ENCODE measurements around the gene CATSPERE.
"Not testable (repeated sequence)": the region's sequence is repeated elsewhere in the genome, so short reads cannot be mapped to it uniquely, and the experiment has no call there.

The CATSPERE gene

DNA sequence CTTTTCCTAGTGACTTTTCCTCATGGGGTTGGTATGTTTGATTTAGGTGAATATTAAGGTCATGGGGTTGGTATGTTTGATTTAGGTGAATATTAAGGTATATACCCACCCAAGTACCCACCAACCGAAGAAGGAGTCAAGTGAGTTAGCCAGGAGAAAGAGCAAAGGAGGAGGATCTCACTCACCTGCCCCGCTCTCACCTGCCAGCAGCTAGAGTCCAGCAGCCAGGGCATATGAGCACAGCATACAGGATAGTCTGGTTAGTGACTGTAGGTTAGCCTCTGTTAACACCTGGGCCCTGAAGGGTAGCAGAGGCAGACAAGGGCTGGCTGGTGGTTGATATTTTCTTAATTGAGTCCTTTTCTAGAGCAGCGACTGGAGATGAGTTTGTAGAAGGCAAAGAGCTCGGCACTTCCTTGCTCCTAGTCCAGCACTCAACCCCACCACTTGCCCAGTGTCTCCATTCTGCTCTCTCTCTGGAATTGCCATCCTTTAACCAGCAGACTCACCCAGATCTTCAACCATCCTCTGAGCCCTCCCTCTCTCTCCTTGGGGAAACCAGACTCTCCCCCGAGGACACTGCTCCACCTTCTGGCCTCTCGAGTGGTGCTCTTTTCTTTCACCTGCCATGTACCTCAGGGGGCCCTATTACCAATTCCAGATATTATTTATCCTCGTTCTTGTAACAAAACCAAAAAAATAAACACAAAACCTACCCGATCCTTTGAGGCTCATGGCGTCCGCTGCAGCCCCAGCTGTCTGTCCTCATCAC is 175.6 kb downstream of the CATSPERE start:
- DNase-seq, result no peak

DNA sequence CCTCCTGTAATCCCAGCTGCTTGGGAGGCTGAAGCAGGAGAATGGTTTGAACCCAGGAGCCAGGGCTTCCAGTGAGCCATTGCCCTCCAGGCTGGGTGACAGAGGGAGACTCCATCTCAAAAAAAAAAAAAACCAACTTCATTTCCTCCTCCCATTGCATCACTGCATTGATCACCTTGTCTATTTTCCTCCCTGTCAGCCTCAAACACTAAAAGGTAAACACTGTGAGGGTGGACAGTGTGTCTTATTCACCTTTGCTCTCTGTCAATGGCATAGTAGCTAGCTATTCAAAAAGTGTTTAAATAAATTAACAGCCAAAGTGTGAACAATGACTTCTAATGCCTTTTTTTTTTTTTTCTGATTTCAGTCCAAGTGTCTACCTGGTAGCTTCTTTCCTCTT is 178.5 kb downstream of the CATSPERE start:
- DNase-seq, result no peak

DNA sequence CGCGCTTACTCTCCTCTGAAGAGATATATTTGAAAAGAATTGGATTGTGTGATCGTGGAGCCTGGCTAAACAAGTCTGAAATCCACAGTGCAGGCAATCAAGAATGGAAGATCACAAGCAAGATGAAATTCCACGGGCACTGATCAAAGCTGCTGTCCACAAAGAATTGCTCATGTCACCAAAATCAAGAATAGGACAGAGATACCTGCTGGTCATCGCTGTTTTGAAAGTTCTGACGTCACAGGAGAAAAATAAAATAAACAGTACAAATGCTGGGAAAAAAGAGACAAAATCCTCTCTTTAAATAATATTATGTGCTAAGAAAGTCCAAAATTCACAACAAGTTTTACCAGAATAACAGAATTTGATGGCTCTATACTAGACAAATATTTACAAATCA is 179.8 kb downstream of the CATSPERE start:
- no peak for DNase-seq

DNA sequence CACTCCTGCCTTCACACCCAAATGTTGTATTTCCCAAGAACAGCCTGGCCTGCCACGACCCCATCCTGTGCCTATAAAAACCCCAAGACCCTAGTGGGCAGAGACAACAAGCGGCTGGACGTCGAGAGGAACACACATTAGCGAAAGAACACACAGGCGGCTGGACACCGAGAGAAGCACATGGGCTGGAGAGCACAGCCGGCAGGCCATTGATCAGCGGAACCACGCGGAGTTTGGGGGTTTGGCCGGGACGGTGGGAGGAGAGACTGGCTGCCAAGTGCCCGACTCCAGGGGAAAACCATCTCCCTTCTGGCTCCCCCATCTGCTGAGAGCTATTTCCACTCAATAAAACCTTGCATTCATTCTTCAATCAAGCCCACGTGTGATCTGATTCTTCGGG is 181.5 kb downstream of the CATSPERE start:
- DNase-seq, result no peak

DNA sequence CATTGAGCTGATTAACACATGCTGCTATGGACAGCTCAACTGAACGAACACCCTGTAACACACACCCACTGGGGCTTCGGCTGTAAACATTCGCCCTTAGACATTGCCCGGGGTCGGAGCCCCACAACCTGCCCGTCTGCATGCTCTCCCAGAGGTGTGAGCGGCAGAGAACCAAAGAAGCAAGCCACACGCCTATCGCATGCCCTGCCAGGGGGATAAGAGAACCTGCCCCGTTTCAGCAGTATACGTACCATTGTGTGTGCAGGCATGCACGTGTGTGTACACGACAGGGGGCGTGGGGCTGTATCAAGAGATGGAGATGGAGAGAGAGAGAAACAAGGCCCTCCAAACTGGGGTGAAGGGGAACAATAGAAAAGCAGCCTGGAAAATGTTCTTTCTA is 181.9 kb downstream of the CATSPERE start:
- DNase-seq, result no peak

DNA sequence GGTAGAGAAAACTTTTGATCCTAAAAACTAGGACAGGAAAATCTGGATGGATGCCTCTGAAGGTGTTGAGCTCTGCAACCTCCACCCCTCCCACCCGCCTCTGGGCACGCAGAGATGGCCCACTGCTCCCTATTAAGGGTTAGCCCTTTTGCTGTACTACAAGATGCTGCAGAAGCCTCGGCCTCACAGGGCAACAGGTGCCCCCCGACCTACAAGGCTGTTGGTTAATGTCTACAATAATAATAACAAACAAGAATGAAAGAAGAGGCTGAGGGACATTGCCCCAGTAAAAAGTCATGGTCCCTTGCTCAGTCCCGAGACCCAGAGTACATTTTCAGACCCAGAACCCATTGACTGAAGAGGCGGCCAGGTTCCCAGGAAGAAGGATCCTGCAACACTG is 184.3 kb downstream of the CATSPERE start:
- no peak for DNase-seq

DNA sequence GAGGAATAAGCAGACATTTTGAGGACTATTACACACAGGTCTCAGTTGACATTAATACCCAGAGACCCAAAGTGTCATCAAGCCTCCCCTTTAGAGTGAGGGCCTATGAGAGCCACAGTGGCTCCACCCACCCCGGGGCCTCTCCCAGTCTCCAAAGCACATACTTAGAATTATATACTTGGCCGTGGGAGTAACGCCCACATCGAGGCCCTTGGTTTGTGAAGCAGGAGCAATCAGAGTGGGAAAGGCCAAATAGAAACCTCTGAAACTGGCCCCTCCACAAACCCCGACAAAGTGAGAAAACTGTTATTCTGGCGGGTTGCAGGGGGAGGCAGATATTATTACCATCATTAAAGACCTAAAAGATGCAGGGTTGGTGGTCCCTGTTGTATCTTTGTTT is 184.8 kb downstream of the CATSPERE start:
- no peak for DNase-seq

DNA sequence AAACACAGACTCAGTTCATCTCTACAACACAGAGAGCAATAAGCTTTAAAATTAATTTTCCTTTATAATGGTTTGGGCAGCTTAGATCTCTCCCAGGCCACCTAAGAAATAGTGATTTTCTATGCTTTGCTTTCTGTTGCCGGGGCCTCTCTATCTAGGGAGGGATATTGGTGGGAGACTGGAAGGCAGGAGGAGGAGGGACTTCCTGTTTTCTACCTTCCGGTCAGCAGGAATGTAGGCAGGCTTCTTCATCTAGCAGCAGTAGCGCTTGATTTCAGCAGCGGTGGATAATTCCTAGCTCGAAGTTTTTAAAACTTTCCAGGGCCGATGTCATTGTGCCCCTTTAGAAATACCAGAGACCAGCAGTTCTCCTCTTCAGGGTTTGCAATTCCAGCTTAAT is 186.7 kb downstream of the CATSPERE start:
- no peak for DNase-seq

DNA sequence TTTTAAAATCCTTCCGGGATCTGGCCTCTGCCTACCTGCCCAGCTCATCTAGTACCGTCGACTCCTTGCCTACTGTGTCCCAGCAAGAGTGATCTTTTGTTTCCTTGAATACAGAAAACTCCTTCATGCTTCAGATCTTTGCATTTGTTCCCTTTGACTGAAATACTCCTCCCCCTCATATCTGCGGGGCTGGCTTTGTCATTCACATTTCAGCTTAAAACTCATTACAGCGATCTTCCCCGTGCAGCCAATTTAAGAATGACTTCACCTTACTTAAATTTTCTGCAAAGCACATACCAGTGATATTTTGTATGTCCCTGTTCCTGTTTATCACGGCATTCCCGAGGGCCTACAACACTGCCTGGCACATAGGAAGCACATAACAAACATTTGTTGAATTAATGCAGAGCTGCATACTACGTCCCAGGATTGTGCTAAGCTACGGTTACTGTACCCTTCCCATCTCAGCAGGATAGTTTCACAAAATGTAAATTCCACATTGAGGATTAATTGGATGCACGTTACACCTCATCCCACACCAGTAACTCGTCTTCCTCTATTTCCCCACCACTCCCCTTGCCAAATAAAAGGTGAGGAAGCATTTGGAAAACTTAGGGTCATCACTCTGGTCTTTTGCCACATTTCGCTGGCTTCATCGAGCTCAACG is 191.0 kb downstream of the CATSPERE start:
- DNase-seq, result no peak

DNA sequence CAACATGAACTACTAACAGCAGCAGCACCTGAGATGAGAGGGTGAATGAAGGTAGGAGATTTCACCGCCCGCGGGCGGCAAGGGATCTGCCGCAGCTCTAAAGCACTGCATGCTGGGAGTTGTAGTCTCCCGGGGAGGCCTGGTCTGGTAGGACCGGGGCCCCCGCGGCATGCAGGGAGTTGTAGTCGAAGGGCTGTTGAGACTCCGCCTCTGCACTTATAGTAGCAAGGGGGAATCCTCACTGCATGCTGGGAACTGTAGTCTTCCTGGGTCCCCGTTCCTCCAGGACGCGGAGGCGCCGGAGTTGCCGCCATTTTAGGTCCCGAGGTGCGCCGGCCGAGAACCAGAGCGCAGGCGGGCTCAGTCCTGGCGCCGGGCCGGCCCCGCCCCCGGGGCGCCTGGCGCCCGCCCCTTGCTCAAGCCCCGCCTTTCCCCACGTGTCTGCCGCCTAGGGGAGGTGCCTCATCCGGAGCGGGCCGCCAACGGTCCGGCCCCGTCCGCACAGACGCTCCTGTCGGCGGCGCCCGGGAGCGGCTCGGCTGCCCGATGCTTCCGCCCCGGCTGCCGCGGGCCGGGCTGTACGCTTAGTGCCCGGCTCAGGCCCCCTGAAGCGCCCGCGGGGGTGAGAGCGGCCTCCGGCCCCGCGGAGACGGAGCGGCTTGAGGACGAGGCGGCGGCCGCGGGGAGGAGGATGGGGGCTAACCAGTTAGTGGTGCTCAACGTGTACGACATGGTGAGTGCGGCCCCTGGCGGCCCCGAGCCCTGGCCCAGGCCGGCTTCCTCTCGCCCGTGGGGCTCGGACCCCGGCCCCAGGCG is 191.8 kb downstream of the CATSPERE start, which contains the start of gene DESI2:
Gene DESI2 (plus strand): TSS at position 504 of the 816 bp plus-strand sequence. CDS start 188 bp downstream, at position 692.
- DNase-seq, result peak; percentile 93 to 99

DNA sequence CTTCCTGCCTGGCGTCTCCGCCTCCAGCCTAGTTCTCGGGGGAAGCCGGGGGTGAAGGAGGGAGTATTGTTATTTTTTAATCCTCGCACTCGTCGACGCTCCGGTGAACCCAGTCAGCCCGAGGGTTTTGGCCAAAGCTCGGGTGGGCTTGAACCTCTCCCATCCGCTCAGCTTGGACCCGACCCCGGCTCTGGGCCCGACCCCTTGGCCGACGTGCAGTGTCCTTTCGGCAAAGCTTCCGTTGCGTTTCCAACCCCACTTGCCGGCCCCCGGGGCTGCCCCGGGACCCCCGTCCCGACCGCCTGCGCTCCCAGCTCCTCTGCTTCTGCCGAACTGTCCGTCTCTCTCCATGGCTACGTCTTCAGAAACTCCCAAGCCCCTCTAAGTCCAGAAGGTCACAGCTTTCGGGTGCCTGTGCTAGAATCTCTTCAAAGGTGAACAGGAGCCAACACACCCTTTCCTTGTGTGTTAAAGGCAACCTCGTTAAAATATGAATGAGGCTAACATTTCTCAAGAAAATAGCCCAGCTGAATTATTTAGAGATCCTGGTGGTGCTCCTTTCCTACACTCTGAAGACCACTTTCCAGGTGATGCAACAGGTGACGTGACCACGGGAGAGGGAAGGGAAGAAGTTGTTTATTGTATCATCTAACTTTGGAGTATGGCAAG is 192.5 kb downstream of the CATSPERE start:
- DNase-seq, result no peak

DNA sequence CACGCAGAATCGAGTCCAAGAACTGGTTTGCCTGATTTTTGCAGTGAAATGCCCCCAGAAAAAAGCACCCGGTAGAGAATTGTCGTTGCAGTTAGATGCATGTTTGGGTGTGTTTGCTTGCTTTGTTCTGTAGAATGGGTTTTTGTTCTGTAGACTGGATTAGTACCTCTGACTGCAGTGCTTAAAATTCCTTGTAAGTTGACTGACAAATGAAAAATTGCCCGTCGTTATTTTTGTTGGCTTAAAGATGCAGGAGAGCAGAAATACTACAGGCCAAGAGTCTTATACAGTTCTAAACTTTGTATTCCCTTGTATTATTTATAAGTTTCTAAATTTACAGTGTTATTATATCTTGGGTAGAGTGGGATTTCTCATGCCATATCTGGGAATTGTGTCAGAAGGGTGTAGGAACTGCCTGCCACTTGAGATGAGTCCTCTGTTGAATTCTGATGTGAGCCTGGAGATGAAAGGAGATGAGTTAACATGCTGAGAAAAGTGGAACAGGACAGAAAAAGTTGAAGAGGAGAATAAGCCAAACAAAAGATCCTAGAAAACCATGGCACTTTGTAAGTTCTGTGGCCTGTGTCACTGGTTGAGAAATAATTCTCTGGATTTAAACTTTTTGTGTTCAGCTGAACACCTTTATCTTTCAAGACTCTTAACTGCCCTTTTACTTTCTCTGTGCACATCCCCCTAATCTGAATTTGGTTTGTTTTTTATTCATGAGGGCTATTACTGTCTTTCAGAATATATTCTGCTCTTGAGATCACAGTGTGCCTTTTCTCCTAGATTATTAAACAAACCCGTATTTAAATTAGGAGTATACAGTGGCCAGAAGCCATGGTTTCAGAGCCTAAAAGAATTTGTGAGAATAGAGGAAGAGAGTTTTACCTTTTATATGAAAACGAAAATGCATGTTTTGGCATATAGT is 193.3 kb downstream of the CATSPERE start:
- no peak for DNase-seq

DNA sequence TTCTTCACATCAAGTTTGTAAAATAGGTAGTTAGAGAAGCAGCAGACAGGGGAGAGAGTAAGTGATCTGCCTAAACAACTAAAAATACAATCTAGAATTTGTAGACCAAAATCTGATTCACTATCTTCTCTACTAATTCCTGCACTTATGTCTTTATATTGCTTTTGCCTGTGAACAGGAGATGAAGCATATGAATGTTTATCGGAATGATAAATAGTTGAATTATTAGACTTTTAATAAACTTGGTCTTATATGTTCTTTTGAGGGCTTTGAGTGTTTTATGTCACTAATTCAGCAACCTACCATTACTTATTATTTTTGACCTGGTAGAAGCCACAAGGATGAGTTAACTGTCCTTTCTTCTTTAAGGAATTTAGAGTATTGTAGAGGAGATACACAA is 194.1 kb downstream of the CATSPERE start:
- no peak for DNase-seq

DNA sequence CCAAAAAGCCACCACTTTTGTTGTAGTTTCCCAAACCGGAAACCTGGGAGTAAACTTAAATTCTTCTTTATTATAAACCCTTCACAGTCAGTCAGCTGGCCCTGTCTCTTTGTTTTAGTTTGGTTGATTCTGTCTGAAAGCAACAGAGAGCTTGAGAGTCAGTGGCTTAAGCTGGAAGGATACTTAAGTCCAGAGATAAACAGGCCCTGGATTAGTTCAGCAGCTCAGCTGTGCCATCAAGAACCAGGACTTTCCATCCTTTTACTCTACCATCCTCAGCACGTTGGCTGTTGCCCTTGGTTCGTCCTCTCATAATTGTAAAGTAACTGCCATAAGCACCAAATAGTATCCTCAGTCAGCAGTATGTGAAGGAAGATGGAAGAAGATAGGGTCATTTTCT is 196.3 kb downstream of the CATSPERE start:
- DNase-seq, result no peak

DNA sequence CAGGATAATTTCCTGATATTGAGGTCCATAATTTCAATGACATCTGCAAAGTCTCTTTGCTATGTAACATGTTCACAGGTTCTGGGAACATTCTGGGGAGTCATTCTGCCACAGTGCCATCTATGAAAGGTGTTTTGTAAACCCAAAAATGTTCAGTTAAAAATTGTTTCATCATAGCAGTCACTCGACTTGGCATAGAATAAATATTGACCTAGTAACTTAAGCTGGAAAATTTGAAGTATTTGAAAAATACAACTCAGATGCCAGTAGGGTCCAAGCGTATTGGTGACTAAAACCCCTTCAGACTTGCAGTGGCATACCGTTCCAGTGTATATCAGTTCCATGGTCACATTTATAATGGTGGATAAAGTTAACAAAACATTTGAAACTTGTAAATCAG is 198.6 kb downstream of the CATSPERE start:
- no peak for DNase-seq

DNA sequence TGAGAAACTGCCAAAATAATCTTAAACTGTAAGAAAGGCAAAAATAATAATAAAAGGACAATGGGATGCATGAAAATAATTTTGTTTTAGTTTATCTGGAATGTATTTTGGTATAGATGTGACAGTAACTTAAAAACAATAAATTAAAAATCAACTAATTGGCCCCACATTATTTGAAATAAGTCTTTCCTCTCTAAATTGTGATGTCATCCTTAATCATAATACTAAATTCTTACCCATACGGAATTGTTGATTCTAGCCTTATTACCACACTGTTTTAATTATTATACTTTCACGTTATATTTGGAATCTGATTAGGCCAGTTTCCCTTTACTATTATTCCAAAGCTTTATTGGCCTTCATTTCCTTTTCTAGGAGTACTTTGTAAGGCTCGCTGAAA is 199.5 kb downstream of the CATSPERE start:
- DNase-seq, result no peak

DNA sequence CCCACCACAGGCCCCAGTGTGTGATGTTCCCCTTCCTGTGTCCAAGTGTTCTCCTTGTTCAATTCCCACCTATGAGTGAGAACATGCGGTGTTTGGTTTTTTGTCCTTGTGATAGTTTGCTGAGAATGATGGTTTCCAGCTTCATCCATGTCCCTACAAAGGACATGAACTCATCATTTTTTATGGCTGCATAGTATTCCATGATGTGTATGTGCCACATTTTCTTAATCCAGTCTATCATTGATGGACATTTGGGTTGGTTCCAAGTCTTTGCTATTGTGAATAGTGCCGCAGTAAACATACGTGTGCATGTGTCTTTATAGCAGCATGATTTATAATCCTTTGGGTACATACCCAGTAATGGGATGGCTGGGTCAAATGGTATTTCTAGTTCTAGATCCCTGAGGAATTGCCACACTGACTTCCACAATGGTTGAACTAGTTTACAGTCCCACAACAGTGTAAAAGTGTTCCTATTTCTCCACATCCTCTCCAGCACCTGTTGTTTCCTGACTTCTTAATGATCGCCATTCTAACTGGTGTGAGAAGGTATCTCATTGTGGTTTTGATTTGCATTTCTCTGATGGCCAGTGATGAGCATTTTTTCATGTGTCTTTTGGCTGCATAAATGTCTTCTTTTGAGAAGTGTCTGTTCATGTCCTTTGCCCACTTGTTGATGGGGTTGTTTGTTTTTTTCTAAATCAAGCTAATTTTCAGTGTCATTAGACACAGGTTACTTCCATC is 200.7 kb downstream of the CATSPERE start:
- DNase-seq, result not testable (repeated sequence)

DNA sequence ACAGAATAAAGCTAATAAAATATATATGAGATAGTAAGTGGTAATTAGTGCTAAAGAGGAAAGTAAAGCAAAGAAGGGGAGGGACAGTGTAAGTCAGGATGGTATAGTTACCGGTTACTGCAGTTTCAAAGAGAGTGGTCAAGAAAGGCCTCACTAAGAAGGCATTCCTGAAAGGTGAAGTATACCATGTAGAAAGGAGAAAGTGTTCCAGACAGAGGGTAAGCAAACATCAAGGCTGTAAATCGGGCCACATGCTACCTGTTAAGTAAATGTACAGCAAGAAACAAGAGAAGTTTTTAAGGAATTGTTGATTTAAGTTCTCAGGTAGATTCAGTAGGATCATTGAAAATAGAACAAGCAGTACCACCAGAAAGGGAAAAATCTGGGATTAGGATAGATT is 201.5 kb downstream of the CATSPERE start:
- DNase-seq, result no peak

DNA sequence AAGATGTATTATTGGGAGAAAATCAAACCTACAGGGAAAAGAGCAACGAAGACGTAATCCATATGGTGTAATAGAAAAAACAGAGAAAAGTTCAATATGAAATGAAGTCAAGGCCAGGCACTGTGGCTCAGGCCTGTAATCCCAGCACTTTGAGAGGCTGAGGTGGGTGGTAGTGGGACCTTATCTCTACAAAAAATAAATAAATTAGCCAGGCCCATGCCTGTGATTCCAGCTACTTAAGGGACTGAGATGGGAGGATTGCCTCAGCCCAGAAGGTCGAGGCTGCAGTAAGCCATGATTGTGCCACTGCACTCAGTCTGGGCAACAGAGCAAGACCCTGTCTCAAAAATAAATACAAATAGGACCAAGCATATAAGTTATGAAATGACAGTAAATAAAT is 203.3 kb downstream of the CATSPERE start:
- DNase-seq, result no peak

DNA sequence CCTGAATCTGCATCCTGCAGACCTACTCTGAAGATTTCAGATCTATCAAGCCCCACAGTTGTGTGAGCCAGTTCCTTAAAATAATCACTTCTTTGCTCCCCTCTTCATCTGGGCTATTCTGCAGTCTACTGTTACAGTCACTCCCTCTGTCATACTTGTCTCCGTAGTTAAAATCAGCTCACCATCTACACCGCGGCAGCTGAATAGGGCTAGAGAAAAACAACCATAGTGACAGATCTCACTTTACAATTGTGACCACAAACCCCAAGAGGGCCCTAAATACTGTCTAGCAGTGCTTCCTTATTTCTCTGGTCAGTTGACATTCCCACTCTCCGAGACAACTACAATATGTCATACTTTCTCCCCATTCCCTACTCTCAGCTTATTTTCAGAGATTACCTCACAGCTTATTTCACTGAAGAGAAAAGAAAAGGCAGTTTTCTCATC is 204.7 kb downstream of the CATSPERE start:
- DNase-seq, result no peak
